Measurements from ENCODE around the gene SESN2. TPM values are rescaled to one million over a fixed set of nuclear protein-coding genes. Genes with fewer than 3 reads are reported as not detected.
A peak's percentile ranks its signal among the peaks of the same experiment; 100 is the strongest.

SESN2 gene
- total RNA-seq, 3 donors from 2014 or later (not counting 1 experiment from before 2014, with no cell fraction given): 21.0 to 30.3 (median 27.1) TPM

GRCh38 chr1:28317014-28317413, 57.7 kb downstream of the SESN2 start:
- no peaks in the 10 kb centered on the region for H3K9me3 ChIP-seq (ENCODE audit: control insufficient read depth, insufficient read depth, low read length)
- no peak for DNase-seq
- WGBS (ENCODE audit: insufficient coverage): 90% methylated on average over 7 of the region's 7 CpGs
- no peak overlapping the region for H3K27ac Mint-ChIP-seq
- H3K4me1 Mint-ChIP-seq: no peaks in the 10 kb centered on the region
- no peaks in the 10 kb centered on the region for H3K9me3 Mint-ChIP-seq
- no peaks in the 10 kb centered on the region for H3K27me3 ChIP-seq (ENCODE audit: control insufficient read depth, insufficient read depth, low read length)
- H3K36me3 Mint-ChIP-seq: no peaks in the 10 kb centered on the region
- intact Hi-C loops (cut with micrococcal nuclease): no loop called here
- H3K27me3 Mint-ChIP-seq (ENCODE audit: low read depth in 2 of 2): no peaks in the 10 kb centered on the region
- ATAC-seq: no peak
- no peak overlapping the region for H3K4me3 ChIP-seq (ENCODE audit: low read length)
- no peaks in the 10 kb centered on the region for H3K36me3 ChIP-seq (ENCODE audit: control insufficient read depth, insufficient read depth, low read length)
- no peaks in the 10 kb centered on the region for H3K4me1 ChIP-seq (ENCODE audit: control insufficient read depth, insufficient read depth, low read length)
- no peak overlapping the region for H3K4me3 Mint-ChIP-seq
- no peak overlapping the region for H3K27ac ChIP-seq (ENCODE audit: low read length)
- TF ChIP-seq CTCF (IDR thresholded peaks at IDR 0.05): no peak

GRCh38 chr1:28322194-28322593, 62.9 kb downstream of the SESN2 start:
- H3K27ac ChIP-seq (ENCODE audit: low read length): no peak overlapping the region
- H3K36me3 ChIP-seq (ENCODE audit: control insufficient read depth, insufficient read depth, low read length): no peaks in the 10 kb centered on the region
- H3K36me3 Mint-ChIP-seq: no peaks in the 10 kb centered on the region
- DNase-seq: no peak
- H3K9me3 ChIP-seq (ENCODE audit: control insufficient read depth, insufficient read depth, low read length): no peaks in the 10 kb centered on the region
- H3K27ac Mint-ChIP-seq: no peak overlapping the region
- H3K4me3 Mint-ChIP-seq: no peak overlapping the region
- intact Hi-C loops (cut with micrococcal nuclease): no loop called here
- no peaks in the 10 kb centered on the region for H3K4me1 ChIP-seq (ENCODE audit: control insufficient read depth, insufficient read depth, low read length)
- ATAC-seq: no peak
- H3K4me1 Mint-ChIP-seq: no peaks in the 10 kb centered on the region
- no peaks in the 10 kb centered on the region for H3K27me3 ChIP-seq (ENCODE audit: control insufficient read depth, insufficient read depth, low read length)
- no peak overlapping the region for H3K4me3 ChIP-seq (ENCODE audit: low read length)
- H3K27me3 Mint-ChIP-seq (ENCODE audit: low read depth in 2 of 2): no peaks in the 10 kb centered on the region
- 100% methylated on average over 2 of the region's 3 CpGs for WGBS (ENCODE audit: insufficient coverage)
- TF ChIP-seq CTCF (IDR thresholded peaks at IDR 0.05): no peak
- no peaks in the 10 kb centered on the region for H3K9me3 Mint-ChIP-seq

- DNase-seq: no peak
- Histone ChIP-seq H3K4me1 (ENCODE audit: control insufficient read depth, insufficient read depth, low read length) (peaks cover 9% of the 10 kb centered on the region), H3K4me3 (ENCODE audit: low read length) (no peak overlapping the region), H3K9me3 (ENCODE audit: control insufficient read depth, insufficient read depth, low read length) (no peaks in the 10 kb centered on the region), H3K27me3 (ENCODE audit: control insufficient read depth, insufficient read depth, low read length) (no peaks in the 10 kb centered on the region), H3K27ac (ENCODE audit: low read length) (no peak overlapping the region), H3K36me3 (ENCODE audit: control insufficient read depth, insufficient read depth, low read length) (no peaks in the 10 kb centered on the region)
- no peak for ATAC-seq
- intact Hi-C loops (cut with micrococcal nuclease): no loop called here
- Mint-ChIP-seq H3K4me1 (peaks cover 5 to 7% of the 10 kb centered on the region in 2 donors), H3K27me3 (ENCODE audit: low read depth in 2 of 2) (no peaks in the 10 kb centered on the region), H3K27ac (no peak overlapping the region), H3K4me3 (no peak overlapping the region), H3K9me3 (no peaks in the 10 kb centered on the region), H3K36me3 (no peaks in the 10 kb centered on the region)
- TF ChIP-seq CTCF (IDR thresholded peaks at IDR 0.05): no peak
- 28% methylated on average over 3 of the region's 3 CpGs for WGBS (ENCODE audit: insufficient coverage)
Observed at GRCh38 chr1:28323720-28324119, 64.4 kb downstream of the SESN2 start.

- intact Hi-C loops (cut with micrococcal nuclease): no loop called here
- H3K27ac Mint-ChIP-seq: no peak overlapping the region
- H3K4me3 ChIP-seq (ENCODE audit: low read length): no peak overlapping the region
- no peaks in the 10 kb centered on the region for H3K36me3 Mint-ChIP-seq
- no peak overlapping the region for H3K4me3 Mint-ChIP-seq
- peaks cover 7% of the 10 kb centered on the region for H3K36me3 ChIP-seq (ENCODE audit: control insufficient read depth, insufficient read depth, low read length)
- H3K4me1 ChIP-seq (ENCODE audit: control insufficient read depth, insufficient read depth, low read length): peaks cover 24% of the 10 kb centered on the region
- no peaks in the 10 kb centered on the region for H3K27me3 ChIP-seq (ENCODE audit: control insufficient read depth, insufficient read depth, low read length)
- H3K4me1 Mint-ChIP-seq: peaks cover 12 to 24% of the 10 kb centered on the region in 2 donors
- no peaks in the 10 kb centered on the region for H3K9me3 Mint-ChIP-seq
- H3K9me3 ChIP-seq (ENCODE audit: control insufficient read depth, insufficient read depth, low read length): no peaks in the 10 kb centered on the region
- H3K27me3 Mint-ChIP-seq (ENCODE audit: low read depth in 2 of 2): no peaks in the 10 kb centered on the region
- TF ChIP-seq CTCF (IDR thresholded peaks at IDR 0.05): no peak
- peak overlapping the region; percentile 5 for H3K27ac ChIP-seq (ENCODE audit: low read length)
- DNase-seq (no peak), ATAC-seq (no peak)
Observed at GRCh38 chr1:28326515-28326914, 67.2 kb downstream of the SESN2 start.
